Measurements from ENCODE around the gene SLC1A4. TPM values are rescaled to one million over a fixed set of nuclear protein-coding genes. Genes with fewer than 3 reads are reported as not detected.

The SLC1A4 gene
- total RNA-seq, 1 donor = 7.8 TPM

- TF ChIP-seq CTCF (IDR thresholded peaks at IDR 0.05; ENCODE audit: insufficient read depth, low read depth, low read length) = no peak
- peak; percentile 38 for DNase-seq (ENCODE audit: low read depth)
- H3K4me3 ChIP-seq (ENCODE audit: low read depth, low read length) = no peak overlapping the region
These were observed 34.5 kb downstream of the SLC1A4 start for GRCh38 chr2:65023742-65024141.

GRCh38 chr2:65024149-65024829 lies 35.1 kb downstream of the SLC1A4 start:
- H3K4me3 ChIP-seq (ENCODE audit: low read depth, low read length) = no peak overlapping the region
- peak; percentile 78 for DNase-seq (ENCODE audit: low read depth)
- no peak for TF ChIP-seq CTCF (IDR thresholded peaks at IDR 0.05; ENCODE audit: insufficient read depth, low read depth, low read length)

GRCh38 chr2:65025453-65026123 lies 36.4 kb downstream of the SLC1A4 start:
- TF ChIP-seq CTCF (IDR thresholded peaks at IDR 0.05; ENCODE audit: insufficient read depth, low read depth, low read length) = no peak
- no peak for DNase-seq (ENCODE audit: low read depth)
- H3K4me3 ChIP-seq (ENCODE audit: low read depth, low read length) = no peak overlapping the region

GRCh38 chr2:65026154-65026553 lies 37.0 kb downstream of the SLC1A4 start:
- no peak for DNase-seq (ENCODE audit: low read depth)
- H3K4me3 ChIP-seq (ENCODE audit: low read depth, low read length) = no peak overlapping the region
- TF ChIP-seq CTCF (IDR thresholded peaks at IDR 0.05; ENCODE audit: insufficient read depth, low read depth, low read length) = no peak

GRCh38 chr2:65026704-65027464 lies 37.7 kb downstream of the SLC1A4 start:
- DNase-seq (ENCODE audit: low read depth) = no peak
- TF ChIP-seq CTCF (IDR thresholded peaks at IDR 0.05; ENCODE audit: insufficient read depth, low read depth, low read length) = no peak

GRCh38 chr2:65027616-65028244 lies 38.5 kb downstream of the SLC1A4 start:
- TF ChIP-seq CTCF (IDR thresholded peaks at IDR 0.05; ENCODE audit: insufficient read depth, low read depth, low read length) = no peak
- no peak for DNase-seq (ENCODE audit: low read depth)
- H3K4me3 ChIP-seq (ENCODE audit: low read depth, low read length) = no peak overlapping the region

More at GRCh38 chr2:65026704-65027464, 37.7 kb downstream of the SLC1A4 start:
- H3K4me3 ChIP-seq (ENCODE audit: low read depth, low read length) = no peak overlapping the region
